Mesendoderm (in vitro differentiated cells): ENCODE data around the gene SEC14L2.
"Not testable (repeated sequence)": the region's sequence is repeated elsewhere in the genome, so short reads cannot be mapped to it uniquely, and the experiment has no call there.

ENCODE experiments used
- DNase-seq: peaks from one replicate; pipeline ENCODE4 v3.0.0; 2013
- H2AK5ac ChIP-seq: 2 replicates; pipeline ENCODE4 v1.6.1; 2013; ENCODE audit warnings: low read length, inconsistent platforms
- H2BK120ac ChIP-seq: 2 replicates; pipeline ENCODE4 v1.6.1; 2013; ENCODE audit warnings: low read depth, mild to moderate bottlenecking, low read length, moderate library complexity, mixed read lengths
- H2BK15ac ChIP-seq: replicated peaks from 2 replicates; pipeline ENCODE4 v1.6.1; 2013; ENCODE audit warnings: low read depth, mild to moderate bottlenecking, moderate library complexity
- H2BK5ac ChIP-seq: 2 replicates; pipeline ENCODE4 v1.6.1; 2013; ENCODE audit warnings: low read length, inconsistent platforms
- H3K18ac ChIP-seq: 2 replicates; pipeline ENCODE4 v1.6.1; 2013; ENCODE audit warnings: mild to moderate bottlenecking, low read length, mixed read lengths
- H3K23ac ChIP-seq: one replicate; pipeline ENCODE4 v1.6.1; 2013; ENCODE audit warnings: low read length
- H3K27ac ChIP-seq: 2 replicates; pipeline ENCODE4 v1.5.1; 2013; ENCODE audit warnings: low read depth, mild to moderate bottlenecking, inconsistent platforms, low read length, moderate library complexity
- H3K27me3 ChIP-seq: 2 replicates; pipeline ENCODE4 v1.6.1; 2013; ENCODE audit warnings: low read length, control low read depth, mild to moderate bottlenecking, inconsistent platforms; ENCODE audit not compliant: insufficient read depth, poor library complexity
- H3K36me3 ChIP-seq: 2 replicates; pipeline ENCODE4 v1.6.1; 2013; ENCODE audit warnings: low read length, inconsistent platforms; ENCODE audit not compliant: control insufficient read depth, insufficient read depth
- H3K4ac ChIP-seq: one replicate; pipeline ENCODE4 v1.6.1; 2013; ENCODE audit warnings: low read depth, mild to moderate bottlenecking, low read length, moderate library complexity
- H3K4me1 ChIP-seq: 2 replicates; pipeline ENCODE4 v1.6.1; 2013; ENCODE audit warnings: low read depth, low read length, inconsistent platforms; ENCODE audit not compliant: control insufficient read depth
- H3K4me2 ChIP-seq: 2 replicates; pipeline ENCODE4 v1.6.1; 2013; ENCODE audit warnings: low read length
- H3K4me3 ChIP-seq: 2 replicates; pipeline ENCODE4 v1.5.1; 2013; ENCODE audit warnings: mild to moderate bottlenecking, low read length
- H3K56ac ChIP-seq: one replicate; pipeline ENCODE4 v1.6.1; 2013; ENCODE audit warnings: low read length
- H3K79me1 ChIP-seq: 2 replicates; pipeline ENCODE4 v1.6.1; 2013; ENCODE audit warnings: low read length, inconsistent platforms
- H3K79me2 ChIP-seq: 2 replicates; pipeline ENCODE4 v1.6.1; 2013; ENCODE audit warnings: mild to moderate bottlenecking, low read length; ENCODE audit not compliant: control insufficient read depth, insufficient read depth
- H3K9ac ChIP-seq: 2 replicates; pipeline ENCODE4 v1.6.1; 2013; ENCODE audit warnings: low read length, inconsistent platforms
- H4K5ac ChIP-seq: one replicate; pipeline ENCODE4 v1.6.1; 2013; ENCODE audit warnings: low read length
- H4K8ac ChIP-seq: one replicate; pipeline ENCODE4 v1.6.1; 2013; ENCODE audit warnings: low read depth, mild to moderate bottlenecking, control low read depth, low read length, moderate library complexity
- WGBS: extraction: QIAGEN DNeasy Blood & Tissue Kit; methylation state at CpG from one replicate; pipeline ENCODE4 v1.1.7; 2013; ENCODE audit warnings: low lambda C conversion rate, missing lambda C conversion rate; ENCODE audit not compliant: insufficient coverage; ENCODE audit errors: extremely low coverage; 5-methylcytosine and 5-hydroxymethylcytosine counted together

SEC14L2 gene

GRCh38 chr22:30455075-30455840 is 58.4 kb downstream of the SEC14L2 start:
- H3K36me3 ChIP-seq, result no peaks in the 10 kb centered on the region
- H2BK5ac ChIP-seq, result no peak overlapping the region
- no CpG with 5 or more reads among the region's 8 CpGs for WGBS
- H3K27me3 ChIP-seq, result no peaks in the 10 kb centered on the region
- H3K4me1 ChIP-seq, result no peaks in the 10 kb centered on the region
- DNase-seq, result no peak
- H3K56ac ChIP-seq, result no peak overlapping the region
- H2BK120ac ChIP-seq, result no peak overlapping the region
- no peak overlapping the region for H3K4ac ChIP-seq
- H3K79me2 ChIP-seq, result no peaks in the 10 kb centered on the region
- no peak overlapping the region for H3K18ac ChIP-seq
- H3K4me3 ChIP-seq, result no peak overlapping the region
- H3K27ac ChIP-seq, result no peak overlapping the region
- H2AK5ac ChIP-seq, result no peak overlapping the region
- no peak overlapping the region for H3K4me2 ChIP-seq
- H4K8ac ChIP-seq, result no peak overlapping the region
- no peak overlapping the region for H4K5ac ChIP-seq
- no peaks in the 10 kb centered on the region for H3K79me1 ChIP-seq
- no peak overlapping the region for H2BK15ac ChIP-seq
- no peak overlapping the region for H3K23ac ChIP-seq
- H3K9ac ChIP-seq, result no peak overlapping the region

DNA sequence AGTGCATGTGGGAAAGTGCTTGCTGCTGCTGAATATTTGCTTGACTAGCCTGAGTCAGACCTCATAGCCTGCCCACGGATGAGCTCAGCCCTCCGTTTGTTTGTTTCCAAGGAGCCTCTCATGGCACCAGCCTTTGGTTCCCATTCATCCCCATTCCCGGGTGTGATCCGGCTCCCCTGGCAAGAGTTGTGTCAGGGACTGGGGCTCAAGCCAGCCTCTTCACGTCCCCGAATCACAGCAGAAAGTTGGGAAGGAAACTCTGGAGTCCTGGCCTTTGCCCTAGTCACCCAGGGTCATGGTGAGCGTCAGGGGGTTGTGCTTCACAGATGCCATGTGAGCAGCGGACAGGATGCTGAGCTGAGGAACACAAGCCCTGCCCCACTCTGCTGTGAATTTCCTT is 61.2 kb downstream of the SEC14L2 start:
- WGBS, result no CpG with 5 or more reads among the region's 8 CpGs
- H2BK120ac ChIP-seq, result no peak overlapping the region
- H3K4me1 ChIP-seq, result no peaks in the 10 kb centered on the region
- no peak overlapping the region for H3K9ac ChIP-seq
- no peaks in the 10 kb centered on the region for H3K27me3 ChIP-seq
- H3K79me2 ChIP-seq, result no peaks in the 10 kb centered on the region
- no peak overlapping the region for H3K4me2 ChIP-seq
- DNase-seq, result no peak
- H3K18ac ChIP-seq, result no peak overlapping the region
- H2BK5ac ChIP-seq, result no peak overlapping the region
- H3K4ac ChIP-seq, result no peak overlapping the region
- no peak overlapping the region for H3K56ac ChIP-seq
- no peak overlapping the region for H2BK15ac ChIP-seq
- H3K36me3 ChIP-seq, result no peaks in the 10 kb centered on the region
- no peak overlapping the region for H2AK5ac ChIP-seq
- H3K79me1 ChIP-seq, result no peaks in the 10 kb centered on the region
- H3K23ac ChIP-seq, result no peak overlapping the region
- H4K8ac ChIP-seq, result no peak overlapping the region
- no peak overlapping the region for H3K4me3 ChIP-seq
- no peak overlapping the region for H4K5ac ChIP-seq
- H3K27ac ChIP-seq, result no peak overlapping the region

- H3K36me3 ChIP-seq, result no peaks in the 10 kb centered on the region
- no peak overlapping the region for H3K4ac ChIP-seq
- no peak overlapping the region for H4K5ac ChIP-seq
- no peak overlapping the region for H3K4me3 ChIP-seq
- no peak overlapping the region for H3K27ac ChIP-seq
- no peak overlapping the region for H3K4me2 ChIP-seq
- no peak overlapping the region for H2BK15ac ChIP-seq
- H2BK5ac ChIP-seq, result no peak overlapping the region
- H3K79me1 ChIP-seq, result no peaks in the 10 kb centered on the region
- H4K8ac ChIP-seq, result no peak overlapping the region
- H3K56ac ChIP-seq, result no peak overlapping the region
- H2BK120ac ChIP-seq, result no peak overlapping the region
- no peak overlapping the region for H3K18ac ChIP-seq
- no peak overlapping the region for H3K23ac ChIP-seq
- WGBS, result no CpG with 5 or more reads among the region's 4 CpGs
- H3K4me1 ChIP-seq, result no peaks in the 10 kb centered on the region
- no peak overlapping the region for H3K9ac ChIP-seq
- no peaks in the 10 kb centered on the region for H3K79me2 ChIP-seq
- H3K27me3 ChIP-seq, result no peaks in the 10 kb centered on the region
- DNase-seq, result no peak
- H2AK5ac ChIP-seq, result no peak overlapping the region
Measured at GRCh38 chr22:30459181-30460052, 62.6 kb downstream of the SEC14L2 start.

- Histone ChIP-seq H4K5ac (no peak overlapping the region), H2BK15ac (no peak overlapping the region), H3K27me3 (no peaks in the 10 kb centered on the region), H3K23ac (no peak overlapping the region), H3K56ac (no peak overlapping the region), H2BK120ac (no peak overlapping the region), H3K79me2 (no peaks in the 10 kb centered on the region), H3K4me1 (no peaks in the 10 kb centered on the region), H3K27ac (no peak overlapping the region), H3K4ac (no peak overlapping the region), H3K4me2 (no peak overlapping the region), H2BK5ac (no peak overlapping the region), H3K79me1 (no peaks in the 10 kb centered on the region), H3K4me3 (no peak overlapping the region), H3K36me3 (no peaks in the 10 kb centered on the region), H3K9ac (no peak overlapping the region), H3K18ac (no peak overlapping the region), H2AK5ac (no peak overlapping the region), H4K8ac (no peak overlapping the region)
- no peak for DNase-seq
- no CpG with 5 or more reads among the region's 4 CpGs for WGBS
Measured at GRCh38 chr22:30460147-30460546, 63.3 kb downstream of the SEC14L2 start.

GRCh38 chr22:30460555-30460954 is 63.7 kb downstream of the SEC14L2 start:
- not testable (repeated sequence) for H2AK5ac ChIP-seq, H3K4me2 ChIP-seq, H3K9ac ChIP-seq, H3K36me3 ChIP-seq, H3K56ac ChIP-seq, H3K27ac ChIP-seq, H3K18ac ChIP-seq, H3K79me2 ChIP-seq, H3K4ac ChIP-seq, H4K8ac ChIP-seq, H2BK120ac ChIP-seq, DNase-seq, H3K79me1 ChIP-seq, H2BK5ac ChIP-seq, H3K4me3 ChIP-seq, H3K27me3 ChIP-seq, H4K5ac ChIP-seq, H3K4me1 ChIP-seq, H2BK15ac ChIP-seq, H3K23ac ChIP-seq
- no CpG with 5 or more reads among the region's 6 CpGs for WGBS
